SK-N-MC (cell line): ENCODE results near the gene HOXC13.
A peak's percentile ranks its signal among the peaks of the same experiment; 100 is the strongest.

ENCODE experiments used
- DNase-seq: peaks from one replicate; pipeline ENCODE4 v3.0.0-alpha.2; 2011; ENCODE audit warnings: low read depth, low spot score
- H3K27ac ChIP-seq: fragments of 200-600 bp; sonication (generic); 2 replicates; pipeline ENCODE4 v1.5.1; 2016; ENCODE audit warnings: mixed run types
- H3K36me3 ChIP-seq: fragments of 200-600 bp; sonication (generic); 2 replicates; pipeline ENCODE4 v1.6.1; 2017; ENCODE audit warnings: antibody characterized with exemption, low read length, mixed read lengths; ENCODE audit not compliant: insufficient read depth
- H3K4me3 ChIP-seq: fragments of 200-600 bp; sonication (generic); 2 replicates; pipeline ENCODE4 v1.5.1; 2016
- H3K9ac ChIP-seq: fragments of 200-600 bp; sonication (generic); 2 replicates; pipeline ENCODE4 v1.8.0; 2017; ENCODE audit warnings: mixed run types, mixed read lengths; ENCODE audit not compliant: insufficient read length
- H3K9me3 ChIP-seq: fragments of 200-600 bp; sonication (generic); 2 replicates; pipeline ENCODE4 v1.6.1; 2017; ENCODE audit warnings: low read depth, mild to moderate bottlenecking, antibody characterized with exemption, low read length, moderate library complexity, mixed read lengths
- EZH2 ChIP-seq: fragments of 200-600 bp; sonication (generic); IDR thresholded peaks from one replicate; pipeline ENCODE4 v1.6.1; 2017; ENCODE audit warnings: antibody characterized with exemption
- FOXP2 ChIP-seq: optimal IDR thresholded peaks from 2 replicates; pipeline ENCODE3; 2011; ENCODE audit warnings: mild to moderate bottlenecking, moderate library complexity; ENCODE audit not compliant: insufficient read depth; ENCODE audit errors: extremely low read length, control extremely low read depth
- POLR2AphosphoS5 ChIP-seq: IDR thresholded peaks from 2 replicates; pipeline ENCODE4 v1.6.1; 2012; ENCODE audit warnings: mild to moderate bottlenecking, low read depth, low read length, borderline replicate concordance

HOXC13 gene

DNA sequence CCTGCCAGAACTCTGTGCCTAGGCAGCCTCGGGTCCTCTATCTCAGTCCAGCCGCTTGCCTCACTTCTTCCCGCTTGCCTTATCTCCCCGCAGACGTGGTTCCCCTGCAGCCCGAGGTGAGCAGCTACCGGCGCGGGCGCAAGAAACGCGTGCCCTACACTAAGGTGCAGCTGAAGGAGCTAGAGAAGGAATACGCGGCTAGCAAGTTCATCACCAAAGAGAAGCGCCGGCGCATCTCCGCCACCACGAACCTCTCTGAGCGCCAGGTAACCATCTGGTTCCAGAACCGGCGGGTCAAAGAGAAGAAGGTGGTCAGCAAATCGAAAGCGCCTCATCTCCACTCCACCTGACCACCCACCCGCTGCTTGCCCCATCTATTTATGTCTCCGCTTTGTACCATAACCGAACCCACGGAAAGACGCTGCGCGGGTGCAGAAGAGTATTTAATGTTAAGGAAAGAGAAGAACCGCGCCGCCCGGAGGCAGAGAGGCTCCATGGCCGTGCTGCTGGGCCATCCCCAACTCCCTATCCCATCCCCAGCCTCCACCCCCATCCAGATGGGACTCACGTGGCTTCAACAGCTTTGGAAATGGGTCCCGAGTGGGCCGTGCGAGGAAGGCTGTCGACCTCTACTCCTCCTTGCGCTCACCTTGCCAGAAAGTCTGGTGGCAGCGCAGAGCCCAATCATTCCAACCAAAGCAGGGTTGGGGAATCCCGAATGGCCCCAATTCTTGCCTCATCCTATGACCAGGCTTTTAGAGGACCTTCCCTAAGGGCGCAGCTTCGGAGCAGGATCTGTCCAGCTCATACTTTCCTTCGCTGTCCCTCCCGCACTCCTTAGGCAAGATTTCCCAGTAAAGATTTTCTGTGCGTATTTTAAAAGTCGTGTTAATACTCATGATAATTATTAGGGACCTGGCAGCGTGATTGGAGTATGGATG lies 6.5 kb downstream of the HOXC13 start:
- no peak for TF ChIP-seq POLR2AphosphoS5
- TF ChIP-seq FOXP2, result no peak
- no peak for TF ChIP-seq EZH2
- H3K9me3 ChIP-seq, result no peaks in the 10 kb centered on the region

DNA sequence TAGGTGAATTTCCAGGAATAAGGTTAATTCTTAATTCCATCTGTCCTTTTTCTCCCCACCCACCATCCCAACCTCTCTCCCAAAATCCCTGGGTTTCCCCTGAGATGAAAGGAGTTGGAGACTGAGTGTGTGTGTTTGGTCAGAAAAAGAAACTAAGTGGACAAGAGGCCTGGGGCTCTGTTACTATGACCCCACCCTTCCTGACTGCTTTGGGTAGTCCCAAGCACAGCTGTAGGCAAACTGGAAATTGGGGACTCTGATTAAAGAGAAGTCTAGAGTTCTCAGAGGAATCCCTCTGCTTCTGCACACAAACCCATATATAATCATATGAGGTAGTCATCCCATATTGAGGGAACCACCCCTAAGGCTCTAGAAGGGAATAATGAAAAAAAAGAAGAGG lies 9.1 kb downstream of the HOXC13 start:
- Histone ChIP-seq H3K27ac (no peak overlapping the region), H3K4me3 (no peak overlapping the region), H3K36me3 (peaks cover 8% of the 10 kb centered on the region; the same call in 1 of the 2 replicates), H3K9ac (no peak overlapping the region), H3K9me3 (no peaks in the 10 kb centered on the region)
- DNase-seq, result no peak
- no peak for TF ChIP-seq FOXP2
- no peak for TF ChIP-seq EZH2
- TF ChIP-seq POLR2AphosphoS5, result no peak

More for the DNA sequence above, 6.5 kb downstream of the HOXC13 start:
- H3K27ac ChIP-seq, result no peak overlapping the region
- no peak for DNase-seq
- no peak overlapping the region for H3K4me3 ChIP-seq
- H3K36me3 ChIP-seq, result peaks cover 8% of the 10 kb centered on the region; the same call in 1 of the 2 replicates
- no peak overlapping the region for H3K9ac ChIP-seq

DNA sequence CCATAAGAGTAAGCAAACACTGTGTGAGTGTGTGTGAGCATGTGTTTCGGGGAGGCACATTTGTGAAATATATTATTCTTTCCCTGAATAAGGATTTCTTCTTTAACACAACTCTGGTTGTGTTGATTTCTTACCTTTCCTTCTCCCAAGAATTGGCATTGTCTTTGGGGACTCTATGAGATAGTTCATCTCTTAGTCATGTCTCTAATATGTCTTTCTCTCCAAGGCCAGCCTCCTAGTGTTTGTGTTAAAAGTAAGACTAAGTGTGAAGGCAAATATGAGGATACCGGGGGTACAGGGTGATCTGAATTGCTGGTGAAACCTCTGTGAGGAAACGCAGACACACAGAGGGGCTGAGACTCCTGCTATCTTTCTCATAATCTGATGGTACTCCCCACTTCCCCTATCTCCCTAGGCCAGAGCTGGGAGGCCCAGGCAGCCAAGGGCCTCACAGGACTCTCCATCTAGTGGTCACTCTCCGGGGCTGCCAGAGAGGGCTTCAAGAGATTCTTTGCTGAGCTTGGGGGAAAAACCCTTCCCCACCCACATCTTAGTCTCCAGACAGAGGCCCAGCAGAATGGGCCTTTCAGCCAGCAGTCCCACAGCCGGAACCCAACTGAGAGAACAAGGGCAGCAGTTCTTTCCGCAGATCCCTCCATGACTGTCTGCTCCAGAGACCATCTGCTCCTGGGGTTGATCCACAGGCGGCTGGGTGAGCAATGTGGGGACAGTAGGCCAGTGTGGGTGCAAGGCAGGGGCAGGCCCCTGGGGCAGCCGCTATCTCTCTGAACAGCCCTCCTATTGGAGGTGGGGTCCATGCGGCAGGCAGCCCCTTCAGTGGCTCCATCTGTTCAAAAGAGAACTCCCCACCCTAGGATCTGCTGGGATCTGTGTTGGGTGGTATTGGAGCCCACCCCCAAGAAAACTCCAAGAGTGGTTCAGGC lies 10.3 kb downstream of the HOXC13 start:
- Histone ChIP-seq H3K36me3 (peaks cover 8% of the 10 kb centered on the region; the same call in 1 of the 2 replicates), H3K9ac (no peak overlapping the region), H3K4me3 (no peak overlapping the region), H3K27ac (peak overlapping the region; percentile 15; the same call in 1 of the 2 replicates), H3K9me3 (no peaks in the 10 kb centered on the region)
- DNase-seq, result no peak
- TF ChIP-seq POLR2AphosphoS5, result no peak

DNA sequence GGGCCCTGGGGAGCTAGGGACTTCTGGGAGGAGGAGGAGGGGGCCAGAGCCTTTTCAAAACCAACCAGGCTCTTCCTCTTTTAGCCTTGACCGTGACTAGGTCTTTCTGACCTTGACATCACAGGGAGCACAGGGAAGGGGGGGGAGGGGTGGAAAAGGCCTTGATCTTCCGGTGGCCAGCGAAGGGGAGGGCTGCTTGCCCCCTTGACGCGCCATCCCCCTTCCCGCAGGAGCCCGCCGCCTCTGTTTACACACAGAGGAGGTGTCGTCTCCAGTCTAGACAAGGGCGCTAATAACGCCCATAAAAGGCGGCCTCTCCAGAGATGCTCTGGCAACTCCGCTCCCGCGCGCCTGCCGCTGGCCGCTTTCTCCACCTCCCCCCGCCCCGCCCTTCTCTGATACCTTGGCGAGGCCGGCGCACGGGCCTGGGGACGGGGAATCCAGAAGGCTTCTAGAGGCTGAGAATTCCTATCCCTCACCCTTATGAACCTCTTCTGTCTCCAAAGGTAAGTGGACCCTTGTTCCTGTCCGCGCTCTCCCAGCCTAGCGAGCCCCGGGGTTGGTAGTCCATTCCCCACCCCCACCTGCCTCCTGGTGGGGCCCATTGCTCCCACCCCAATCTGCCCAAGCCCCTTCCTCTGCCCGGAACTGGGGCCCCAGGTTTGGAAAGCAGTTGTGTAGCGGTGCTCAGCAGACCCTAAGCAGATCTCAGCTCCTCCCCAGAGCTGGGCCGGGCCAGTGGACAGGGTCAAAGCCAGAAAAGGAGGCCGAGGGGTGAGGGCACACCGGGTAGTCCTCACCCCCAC lies 11.2 kb downstream of the HOXC13 start:
- Histone ChIP-seq H3K36me3 (peaks cover 7% of the 10 kb centered on the region; the same call in 1 of the 2 replicates), H3K27ac (no peak overlapping the region), H3K9me3 (no peaks in the 10 kb centered on the region), H3K9ac (no peak overlapping the region), H3K4me3 (no peak overlapping the region)
- no peak for TF ChIP-seq POLR2AphosphoS5
- no peak for TF ChIP-seq EZH2
- DNase-seq, result no peak

DNA sequence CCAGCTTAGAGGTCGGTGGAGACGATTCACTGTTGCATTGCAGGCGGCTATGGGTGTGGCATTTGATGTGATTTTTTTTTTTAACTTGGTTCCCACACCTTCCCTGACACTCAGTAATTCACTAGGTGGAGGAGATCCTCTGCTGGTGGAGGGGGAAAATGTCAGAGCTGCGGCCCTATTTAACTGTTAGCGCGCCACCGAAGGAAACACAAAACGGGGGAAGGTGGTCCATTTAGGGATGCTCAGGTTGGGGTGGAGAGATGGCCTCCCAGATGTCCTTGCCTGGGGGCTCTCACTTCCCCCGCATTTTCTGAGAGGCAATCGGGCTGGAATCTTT lies 11.8 kb downstream of the HOXC13 start:
- H3K4me3 ChIP-seq, result no peak overlapping the region
- H3K36me3 ChIP-seq, result peaks cover 5% of the 10 kb centered on the region; the same call in 1 of the 2 replicates
- no peaks in the 10 kb centered on the region for H3K9me3 ChIP-seq
- TF ChIP-seq EZH2 (no peak), POLR2AphosphoS5 (no peak), FOXP2 (no peak)
- no peak for DNase-seq
- no peak overlapping the region for H3K27ac ChIP-seq
- H3K9ac ChIP-seq, result no peak overlapping the region

DNA sequence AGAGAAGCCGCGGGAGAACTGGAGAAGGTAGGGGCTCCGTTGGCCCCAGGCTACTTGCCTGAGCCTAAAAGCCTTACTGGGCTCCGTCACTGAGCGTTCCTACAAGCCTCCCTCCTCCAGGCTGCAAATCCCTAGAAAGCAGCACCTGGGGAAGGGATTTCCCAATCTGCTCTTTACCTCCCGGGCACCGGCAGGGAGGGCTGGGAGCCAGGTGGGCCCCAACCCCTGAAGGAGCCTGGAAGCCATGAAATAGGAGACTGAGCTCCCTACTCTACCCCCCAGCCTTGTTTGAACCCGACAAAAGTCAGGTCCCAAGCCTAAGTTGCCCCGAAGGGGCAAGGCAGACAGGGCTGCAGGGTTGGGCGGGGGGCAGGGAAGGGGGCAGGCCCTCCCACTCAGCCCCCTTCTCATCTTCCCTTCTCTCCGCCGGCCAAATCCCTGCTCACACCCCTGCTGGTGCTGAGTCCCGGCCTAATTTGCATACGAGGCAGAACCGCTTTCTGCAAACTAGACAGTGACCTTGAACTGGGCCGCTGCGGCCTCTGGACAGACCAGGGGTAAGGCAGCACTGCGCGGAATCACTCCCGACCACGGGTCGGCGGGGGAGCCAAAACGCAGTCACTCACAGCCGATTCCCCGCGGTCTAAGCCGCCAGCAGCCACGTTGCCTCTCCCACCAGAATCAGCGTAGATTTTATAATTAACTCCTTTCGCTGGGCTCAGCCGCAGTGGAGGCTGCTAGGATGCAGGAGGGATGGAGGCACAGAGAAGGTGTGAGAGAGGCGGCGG lies 12.4 kb downstream of the HOXC13 start:
- no peaks in the 10 kb centered on the region for H3K9me3 ChIP-seq
- DNase-seq, result no peak
- no peak overlapping the region for H3K9ac ChIP-seq
- H3K27ac ChIP-seq, result no peak overlapping the region
- H3K36me3 ChIP-seq, result peaks cover 2% of the 10 kb centered on the region; the same call in 1 of the 2 replicates
- TF ChIP-seq POLR2AphosphoS5 (no peak), FOXP2 (no peak), EZH2 (no peak)
- H3K4me3 ChIP-seq, result no peak overlapping the region

DNA sequence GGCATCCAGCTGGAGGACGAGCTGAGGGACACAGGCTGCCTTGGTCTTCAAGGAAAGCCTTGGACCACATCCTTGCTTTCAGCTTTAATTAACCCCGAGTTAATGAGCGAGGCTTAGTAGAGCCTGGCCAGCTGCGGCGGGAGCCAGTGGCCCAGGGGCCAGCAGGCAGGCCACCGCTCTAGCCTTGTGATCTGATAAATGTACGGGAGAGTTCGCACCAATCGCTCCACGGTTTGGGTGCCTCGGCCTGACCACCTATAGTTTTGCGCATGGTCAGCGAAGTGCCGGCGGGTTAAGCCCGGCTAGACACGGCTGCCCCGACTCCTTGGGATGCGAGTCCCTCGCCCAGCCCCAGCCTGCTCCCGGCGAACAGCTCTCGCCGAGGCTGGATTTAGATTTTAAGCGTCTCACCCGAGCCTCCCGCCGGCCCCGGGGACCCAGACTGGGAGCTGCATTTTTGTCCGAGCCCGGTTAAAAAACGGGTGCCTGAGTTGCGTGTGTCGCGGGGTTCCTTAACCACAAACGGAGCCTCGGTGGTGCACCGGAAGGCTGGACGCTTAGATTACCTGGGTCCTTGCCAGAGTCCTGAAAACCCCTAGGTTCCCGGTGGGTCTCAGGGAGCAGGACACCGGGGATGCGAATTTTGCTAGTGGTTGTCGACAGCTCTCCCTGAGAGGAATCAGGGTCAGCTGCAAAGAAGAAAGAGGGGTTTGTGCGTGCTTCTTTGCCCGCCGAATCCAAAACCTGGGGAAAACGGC lies 13.1 kb downstream of the HOXC13 start:
- TF ChIP-seq POLR2AphosphoS5, result no peak
- no peak for TF ChIP-seq FOXP2
- no peak for TF ChIP-seq EZH2
- Histone ChIP-seq H3K4me3 (no peak overlapping the region), H3K36me3 (no peaks in the 10 kb centered on the region), H3K9me3 (no peaks in the 10 kb centered on the region), H3K9ac (no peak overlapping the region), H3K27ac (no peak overlapping the region)
- DNase-seq, result no peak

DNA sequence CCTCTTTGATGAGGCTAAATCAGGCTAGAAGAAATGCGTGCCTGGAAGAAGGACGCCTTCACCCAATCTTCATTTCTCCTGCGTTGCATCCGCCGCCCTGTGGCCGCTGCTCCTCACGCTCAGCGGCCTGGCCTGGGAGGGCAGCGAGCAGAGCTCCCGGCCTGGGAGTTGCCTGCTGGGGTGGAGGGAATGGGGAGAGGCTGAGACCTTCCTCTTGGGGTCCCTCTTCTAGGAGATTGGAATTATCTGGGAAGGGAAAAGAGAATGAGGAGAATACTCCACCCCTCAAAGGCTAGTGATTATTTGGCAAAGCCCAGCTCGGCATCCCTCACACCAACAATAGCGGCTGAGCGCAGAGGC lies 13.7 kb downstream of the HOXC13 start:
- Histone ChIP-seq H3K27ac (no peak overlapping the region), H3K4me3 (no peak overlapping the region), H3K36me3 (no peaks in the 10 kb centered on the region), H3K9ac (no peak overlapping the region), H3K9me3 (no peaks in the 10 kb centered on the region)
- no peak for DNase-seq
- TF ChIP-seq FOXP2 (no peak), EZH2 (no peak), POLR2AphosphoS5 (no peak)
